Rectal smooth muscle tissue (tissue), 1 donor: ENCODE results near the gene RASSF9.

Experiments
- H3K27ac ChIP-seq: one replicate; pipeline ENCODE4 v1.7.0; 2013; ENCODE audit warnings: low read depth, low read length, inconsistent platforms
- H3K27me3 ChIP-seq: one replicate; pipeline ENCODE4 v1.7.0; 2013; ENCODE audit warnings: low read length; ENCODE audit not compliant: control insufficient read depth, insufficient read depth
- H3K36me3 ChIP-seq: one replicate; pipeline ENCODE4 v1.7.0; 2013; ENCODE audit warnings: low read length; ENCODE audit not compliant: control insufficient read depth, insufficient read depth
- H3K4me1 ChIP-seq: one replicate; pipeline ENCODE4 v1.7.0; 2013; ENCODE audit warnings: low read length; ENCODE audit not compliant: control insufficient read depth, insufficient read depth
- H3K4me3 ChIP-seq: one replicate; pipeline ENCODE4 v1.7.0; 2013; ENCODE audit warnings: low read length
- H3K9ac ChIP-seq: one replicate; pipeline ENCODE4 v1.7.0; 2013; ENCODE audit warnings: low read length

The RASSF9 gene

DNA sequence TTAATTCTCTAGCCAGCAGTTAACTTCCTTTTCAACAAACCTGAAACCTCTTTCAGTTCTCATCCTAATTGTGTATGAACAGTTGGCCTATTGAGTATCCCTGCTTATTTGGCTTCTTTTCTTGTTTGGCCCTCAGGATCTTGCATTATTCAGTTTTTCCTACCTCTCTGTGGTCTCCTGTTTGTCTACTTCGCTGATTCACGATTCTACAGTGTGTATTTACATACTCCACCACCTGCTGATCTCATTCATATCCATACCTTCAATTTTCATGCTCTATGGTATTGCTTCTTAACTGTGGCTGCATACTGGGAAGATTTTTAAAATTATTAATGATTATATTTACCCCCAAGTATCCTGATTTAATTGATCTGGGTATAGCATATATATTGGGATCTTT lies 56.4 kb downstream of the RASSF9 start:
- Histone ChIP-seq H3K4me1 (no peaks in the 10 kb centered on the region), H3K9ac (no peak overlapping the region), H3K36me3 (no peaks in the 10 kb centered on the region), H3K4me3 (no peak overlapping the region), H3K27me3 (no peaks in the 10 kb centered on the region), H3K27ac (no peak overlapping the region)

DNA sequence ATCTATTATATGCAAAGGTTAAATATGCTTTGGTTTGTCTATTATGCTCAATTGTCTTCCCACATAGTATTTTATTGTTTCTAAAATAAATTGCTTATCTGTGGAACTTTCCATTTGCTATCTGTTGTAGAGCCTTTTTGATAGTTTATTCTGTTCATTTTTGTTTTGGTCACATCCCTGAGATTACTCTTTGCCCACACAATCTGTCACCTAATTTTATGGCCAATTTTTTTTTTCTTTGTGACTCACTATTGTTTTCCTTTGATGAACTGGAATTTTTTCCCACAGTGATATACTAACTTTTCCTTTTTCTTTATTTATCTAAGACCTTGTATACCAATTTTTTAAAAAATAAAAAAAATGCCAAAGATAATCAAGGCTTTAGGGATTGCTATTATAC lies 61.1 kb downstream of the RASSF9 start:
- Histone ChIP-seq H3K4me1 (no peaks in the 10 kb centered on the region), H3K4me3 (no peak overlapping the region)

DNA sequence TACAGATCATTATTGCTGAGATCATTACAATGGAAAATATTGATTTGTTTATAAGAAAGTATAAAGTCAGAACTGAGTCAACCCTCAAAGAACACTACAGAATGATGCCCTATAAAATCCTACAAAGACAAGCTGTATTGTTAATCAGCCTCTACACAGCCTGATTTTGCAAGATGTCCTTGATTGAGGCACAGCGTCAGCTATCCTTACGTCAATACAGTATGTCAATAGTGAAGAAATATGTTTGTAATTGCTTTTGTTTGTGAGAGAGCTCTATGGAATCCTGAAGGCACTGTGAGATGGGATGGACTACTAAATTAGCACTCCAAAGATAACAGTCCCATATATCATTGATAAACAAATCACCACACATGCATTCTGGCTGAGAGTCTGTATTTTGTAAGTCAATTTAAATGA lies 70.7 kb downstream of the RASSF9 start:
- H3K36me3 ChIP-seq = no peaks in the 10 kb centered on the region
- H3K4me3 ChIP-seq = no peak overlapping the region
- no peaks in the 10 kb centered on the region for H3K4me1 ChIP-seq
- no peak overlapping the region for H3K27ac ChIP-seq
- H3K9ac ChIP-seq = no peak overlapping the region
- H3K27me3 ChIP-seq = no peaks in the 10 kb centered on the region

More for the DNA sequence above, 61.1 kb downstream of the RASSF9 start:
- Histone ChIP-seq H3K9ac (no peak overlapping the region), H3K27ac (no peak overlapping the region), H3K36me3 (no peaks in the 10 kb centered on the region), H3K27me3 (no peaks in the 10 kb centered on the region)

DNA sequence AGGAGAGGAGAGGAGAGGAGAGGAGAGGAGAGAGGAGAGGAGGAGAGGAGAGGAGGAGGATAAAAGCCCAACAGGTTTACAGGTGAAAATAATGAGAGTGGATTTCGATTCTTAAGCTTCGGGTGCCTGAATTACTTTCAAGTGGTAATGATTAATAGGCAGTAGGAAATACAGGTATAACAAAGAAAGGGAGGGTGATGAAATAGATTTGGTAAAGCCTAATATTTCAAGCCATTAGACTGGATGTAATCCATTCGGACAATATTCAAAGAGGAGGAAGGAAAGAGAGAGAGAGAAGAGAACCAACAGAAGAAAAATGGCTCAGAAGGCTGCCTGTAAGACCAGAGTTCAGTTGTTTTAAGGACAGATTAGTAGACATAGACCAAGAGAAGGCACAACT lies 76.6 kb downstream of the RASSF9 start:
- no peak overlapping the region for H3K4me3 ChIP-seq
- no peaks in the 10 kb centered on the region for H3K36me3 ChIP-seq
- H3K4me1 ChIP-seq = no peaks in the 10 kb centered on the region
- no peaks in the 10 kb centered on the region for H3K27me3 ChIP-seq
- H3K9ac ChIP-seq = no peak overlapping the region
- no peak overlapping the region for H3K27ac ChIP-seq

GRCh38 chr12:85759091-85759490 lies 77.1 kb downstream of the RASSF9 start:
- Histone ChIP-seq H3K27ac (no peak overlapping the region), H3K36me3 (no peaks in the 10 kb centered on the region), H3K27me3 (no peaks in the 10 kb centered on the region), H3K4me3 (no peak overlapping the region), H3K9ac (no peak overlapping the region), H3K4me1 (no peaks in the 10 kb centered on the region)

DNA sequence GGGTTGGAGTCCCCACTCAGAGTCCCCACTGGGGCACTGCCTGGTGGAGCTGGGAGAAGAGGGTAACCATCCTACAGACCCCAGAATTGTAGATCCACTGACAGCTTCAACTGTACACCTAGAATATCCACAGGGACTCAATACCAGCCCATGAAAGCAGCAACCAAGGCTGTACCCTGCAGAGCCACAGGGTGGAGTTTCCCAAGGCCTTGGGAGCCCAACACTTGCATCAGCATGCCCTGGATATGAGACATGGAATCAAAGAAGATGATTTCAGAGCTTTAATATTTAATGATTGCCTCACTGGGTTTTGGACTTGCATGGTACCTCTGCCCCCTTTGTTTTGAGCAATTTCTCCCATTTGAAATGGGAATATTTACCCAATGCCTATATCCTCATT lies 80.4 kb downstream of the RASSF9 start:
- Histone ChIP-seq H3K36me3 (no peaks in the 10 kb centered on the region), H3K27me3 (no peaks in the 10 kb centered on the region), H3K9ac (no peak overlapping the region), H3K4me3 (no peak overlapping the region), H3K4me1 (no peaks in the 10 kb centered on the region), H3K27ac (no peak overlapping the region)
